Measurements from ENCODE around the gene ACTR2.
"Not testable (repeated sequence)": the region's sequence is repeated elsewhere in the genome, so short reads cannot be mapped to it uniquely, and the experiment has no call there.

ACTR2 gene

GRCh38 chr2:65314801-65315441 is 87.3 kb downstream of the ACTR2 start:
- Histone ChIP-seq H2AFZ (ENCODE audit: low read depth, low read length) (no peak overlapping the region), H3K9me3 (ENCODE audit: low read length) (no peaks in the 10 kb centered on the region), H3K36me3 (ENCODE audit: insufficient read depth, low read length) (peaks cover 53% of the 10 kb centered on the region), H3K4me1 (ENCODE audit: insufficient read depth, low read length) (no peaks in the 10 kb centered on the region), H3K4me3 (ENCODE audit: low read length) (no peak overlapping the region), H3K27me3 (ENCODE audit: insufficient read depth, low read length) (no peaks in the 10 kb centered on the region)

- H3K36me3 ChIP-seq (ENCODE audit: insufficient read depth, low read length) = peaks cover 47% of the 10 kb centered on the region
- H3K4me1 ChIP-seq (ENCODE audit: insufficient read depth, low read length) = no peaks in the 10 kb centered on the region
Observed at GRCh38 chr2:65316072-65316471, 88.4 kb downstream of the ACTR2 start.

GRCh38 chr2:65317351-65317750 is 89.7 kb downstream of the ACTR2 start:
- H3K4me1 ChIP-seq (ENCODE audit: insufficient read depth, low read length); H3K9me3 ChIP-seq (ENCODE audit: low read length); H3K27me3 ChIP-seq (ENCODE audit: insufficient read depth, low read length); H2AFZ ChIP-seq (ENCODE audit: low read depth, low read length); H3K4me3 ChIP-seq (ENCODE audit: low read length): not testable (repeated sequence)
- H3K36me3 ChIP-seq (ENCODE audit: insufficient read depth, low read length) = peaks cover 40% of the 10 kb centered on the region

More at GRCh38 chr2:65316072-65316471, 88.4 kb downstream of the ACTR2 start:
- H2AFZ ChIP-seq (ENCODE audit: low read depth, low read length) = no peak overlapping the region
- H3K4me3 ChIP-seq (ENCODE audit: low read length) = no peak overlapping the region
- no peaks in the 10 kb centered on the region for H3K9me3 ChIP-seq (ENCODE audit: low read length)
- no peaks in the 10 kb centered on the region for H3K27me3 ChIP-seq (ENCODE audit: insufficient read depth, low read length)

- Histone ChIP-seq H3K9me3 (ENCODE audit: low read length) (no peaks in the 10 kb centered on the region), H2AFZ (ENCODE audit: low read depth, low read length) (no peak overlapping the region), H3K27me3 (ENCODE audit: insufficient read depth, low read length) (no peaks in the 10 kb centered on the region), H3K36me3 (ENCODE audit: insufficient read depth, low read length) (peaks cover 36% of the 10 kb centered on the region), H3K4me1 (ENCODE audit: insufficient read depth, low read length) (no peaks in the 10 kb centered on the region), H3K4me3 (ENCODE audit: low read length) (no peak overlapping the region)
Observed at GRCh38 chr2:65317841-65318240, 90.2 kb downstream of the ACTR2 start.

GRCh38 chr2:65319072-65319673 is 91.5 kb downstream of the ACTR2 start:
- Histone ChIP-seq H3K4me1 (ENCODE audit: insufficient read depth, low read length) (no peaks in the 10 kb centered on the region), H3K36me3 (ENCODE audit: insufficient read depth, low read length) (peaks cover 26% of the 10 kb centered on the region), H3K9me3 (ENCODE audit: low read length) (no peaks in the 10 kb centered on the region), H3K4me3 (ENCODE audit: low read length) (no peak overlapping the region), H2AFZ (ENCODE audit: low read depth, low read length) (no peak overlapping the region), H3K27me3 (ENCODE audit: insufficient read depth, low read length) (no peaks in the 10 kb centered on the region)

- H3K27me3 ChIP-seq (ENCODE audit: insufficient read depth, low read length) = no peaks in the 10 kb centered on the region
- no peak overlapping the region for H2AFZ ChIP-seq (ENCODE audit: low read depth, low read length)
- H3K4me1 ChIP-seq (ENCODE audit: insufficient read depth, low read length) = no peaks in the 10 kb centered on the region
- peaks cover 27% of the 10 kb centered on the region for H3K36me3 ChIP-seq (ENCODE audit: insufficient read depth, low read length)
- H3K9me3 ChIP-seq (ENCODE audit: low read length) = no peaks in the 10 kb centered on the region
- no peak overlapping the region for H3K4me3 ChIP-seq (ENCODE audit: low read length)
Observed at GRCh38 chr2:65319674-65320041, 92.0 kb downstream of the ACTR2 start.

- no peak overlapping the region for H3K4me3 ChIP-seq (ENCODE audit: low read length)
- peaks cover 26% of the 10 kb centered on the region for H3K36me3 ChIP-seq (ENCODE audit: insufficient read depth, low read length)
Observed at GRCh38 chr2:65320042-65320725, 92.6 kb downstream of the ACTR2 start.

More at GRCh38 chr2:65320042-65320725, 92.6 kb downstream of the ACTR2 start:
- Histone ChIP-seq H2AFZ (ENCODE audit: low read depth, low read length) (no peak overlapping the region), H3K9me3 (ENCODE audit: low read length) (no peaks in the 10 kb centered on the region), H3K4me1 (ENCODE audit: insufficient read depth, low read length) (no peaks in the 10 kb centered on the region), H3K27me3 (ENCODE audit: insufficient read depth, low read length) (no peaks in the 10 kb centered on the region)
